ENCODE measurements around the gene BBS9.
"Not testable (repeated sequence)": the region's sequence is repeated elsewhere in the genome, so short reads cannot be mapped to it uniquely, and the experiment has no call there.

Gene BBS9

DNA sequence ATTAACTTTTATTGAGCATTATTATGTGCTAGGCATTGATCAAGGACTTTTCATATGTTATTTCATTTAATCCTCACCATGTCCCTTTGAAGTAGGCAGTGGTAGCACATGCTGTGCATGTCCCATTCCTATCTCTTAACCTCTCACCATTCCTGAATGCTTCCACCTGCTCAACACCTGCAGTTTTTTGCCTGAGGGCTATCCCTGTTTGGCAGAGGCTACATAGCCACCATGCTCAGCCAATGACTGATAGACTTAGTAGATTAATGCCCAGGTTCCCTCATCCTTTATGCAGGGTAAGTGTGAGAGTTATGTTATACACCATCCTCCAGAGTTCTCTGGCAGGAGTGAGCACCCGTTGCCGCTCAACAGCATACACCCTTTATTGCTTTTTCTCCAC is 387.8 kb downstream of the BBS9 start:
- Histone ChIP-seq H3K27me3 (ENCODE audit: control insufficient read depth, insufficient read depth, low read length, poor library complexity, severe bottlenecking) (no peaks in the 10 kb centered on the region), H3K36me3 (ENCODE audit: control insufficient read depth, insufficient read depth, low read length) (no peaks in the 10 kb centered on the region), H3K9me3 (ENCODE audit: control insufficient read depth, low read length) (no peaks in the 10 kb centered on the region), H3K4me3 (ENCODE audit: insufficient read depth, low read depth, low read length) (no peak overlapping the region), H3K27ac (ENCODE audit: insufficient read depth, low read depth, low read length, poor library complexity, severe bottlenecking) (no peak overlapping the region), H3K4me1 (ENCODE audit: control insufficient read depth, insufficient read depth, low read length) (no peaks in the 10 kb centered on the region)
- 91 to 96% methylated on average over 2 of the region's 2 CpGs for WGBS, 2 experiments

DNA sequence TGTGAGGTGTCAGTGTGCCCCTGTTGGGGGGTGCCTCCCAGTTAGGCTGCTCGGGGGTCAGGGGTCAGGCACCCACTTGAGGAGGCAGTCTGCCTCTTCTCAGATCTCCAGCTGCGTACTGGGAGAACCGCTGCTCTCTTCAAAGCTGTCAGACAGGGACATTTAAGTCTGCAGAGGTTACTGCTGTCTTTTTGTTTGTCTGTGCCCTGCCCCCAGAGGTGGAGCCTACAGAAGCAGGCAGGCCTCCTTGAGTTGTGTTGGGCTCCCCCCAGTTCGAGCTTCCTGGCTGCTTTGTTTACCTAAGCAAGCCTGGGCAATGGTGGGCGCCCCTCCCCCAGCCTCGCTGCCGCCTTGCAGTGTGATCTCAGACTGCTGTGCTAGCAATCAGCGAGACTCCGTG is 397.6 kb downstream of the BBS9 start:
- H3K27ac ChIP-seq (ENCODE audit: insufficient read depth, low read depth, low read length, poor library complexity, severe bottlenecking); H3K4me3 ChIP-seq (ENCODE audit: insufficient read depth, low read depth, low read length); H3K4me1 ChIP-seq (ENCODE audit: control insufficient read depth, insufficient read depth, low read length); H3K36me3 ChIP-seq (ENCODE audit: control insufficient read depth, insufficient read depth, low read length); H3K9me3 ChIP-seq (ENCODE audit: control insufficient read depth, low read length); H3K27me3 ChIP-seq (ENCODE audit: control insufficient read depth, insufficient read depth, low read length, poor library complexity, severe bottlenecking): not testable (repeated sequence)
- WGBS, 2 experiments = 15 to 18% methylated on average over 4 to 6 of the region's 9 CpGs

DNA sequence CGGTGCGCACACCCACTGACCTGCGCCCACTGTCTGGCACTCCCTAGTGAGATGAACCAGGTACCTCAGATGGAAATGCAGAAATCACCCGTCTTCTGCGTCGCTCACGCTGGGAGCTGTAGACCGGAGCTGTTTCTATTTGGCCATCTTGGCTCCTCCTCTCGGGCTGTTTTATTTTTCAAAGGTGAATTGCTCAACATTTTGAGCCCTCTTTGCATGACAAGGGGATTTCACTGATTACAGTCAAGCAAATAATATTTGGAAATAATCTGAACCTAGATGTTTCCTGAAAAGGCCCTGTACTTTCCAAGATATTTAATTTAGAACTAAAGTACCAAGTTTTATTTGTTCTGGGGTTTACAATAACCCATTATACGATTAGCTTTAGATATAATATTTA is 398.2 kb downstream of the BBS9 start:
- H3K27me3 ChIP-seq (ENCODE audit: control insufficient read depth, insufficient read depth, low read length, poor library complexity, severe bottlenecking); H3K9me3 ChIP-seq (ENCODE audit: control insufficient read depth, low read length); H3K4me3 ChIP-seq (ENCODE audit: insufficient read depth, low read depth, low read length); H3K4me1 ChIP-seq (ENCODE audit: control insufficient read depth, insufficient read depth, low read length); H3K36me3 ChIP-seq (ENCODE audit: control insufficient read depth, insufficient read depth, low read length); H3K27ac ChIP-seq (ENCODE audit: insufficient read depth, low read depth, low read length, poor library complexity, severe bottlenecking): not testable (repeated sequence)
- WGBS, 2 experiments = 43 to 58% methylated on average over 9 of the region's 10 CpGs

DNA sequence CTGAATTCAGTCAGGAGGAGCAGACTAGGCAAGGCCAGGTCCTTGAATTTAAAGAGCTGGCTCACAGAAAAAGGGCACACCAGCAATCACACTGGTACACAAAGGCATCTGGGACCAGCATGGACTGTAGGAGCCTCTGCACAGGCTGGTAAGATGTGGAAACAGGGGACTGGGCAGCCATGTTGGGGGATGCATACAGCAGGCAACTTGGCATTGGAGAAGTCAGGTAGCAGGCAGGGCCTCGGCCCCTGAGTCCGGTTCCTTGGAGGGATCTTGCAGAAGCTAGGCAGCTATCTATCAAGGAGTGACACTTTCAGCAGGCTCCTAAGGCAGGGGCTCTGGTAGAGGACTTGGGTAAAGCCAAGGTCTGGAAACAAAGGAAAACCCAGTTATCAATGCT is 399.7 kb downstream of the BBS9 start:
- Histone ChIP-seq H3K36me3 (ENCODE audit: control insufficient read depth, insufficient read depth, low read length) (no peaks in the 10 kb centered on the region), H3K27me3 (ENCODE audit: control insufficient read depth, insufficient read depth, low read length, poor library complexity, severe bottlenecking) (no peaks in the 10 kb centered on the region), H3K9me3 (ENCODE audit: control insufficient read depth, low read length) (no peaks in the 10 kb centered on the region), H3K27ac (ENCODE audit: insufficient read depth, low read depth, low read length, poor library complexity, severe bottlenecking) (no peak overlapping the region), H3K4me3 (ENCODE audit: insufficient read depth, low read depth, low read length) (no peak overlapping the region), H3K4me1 (ENCODE audit: control insufficient read depth, insufficient read depth, low read length) (peaks cover 3% of the 10 kb centered on the region)
- 86 to 94% methylated on average over 2 of the region's 2 CpGs for WGBS, 2 experiments

DNA sequence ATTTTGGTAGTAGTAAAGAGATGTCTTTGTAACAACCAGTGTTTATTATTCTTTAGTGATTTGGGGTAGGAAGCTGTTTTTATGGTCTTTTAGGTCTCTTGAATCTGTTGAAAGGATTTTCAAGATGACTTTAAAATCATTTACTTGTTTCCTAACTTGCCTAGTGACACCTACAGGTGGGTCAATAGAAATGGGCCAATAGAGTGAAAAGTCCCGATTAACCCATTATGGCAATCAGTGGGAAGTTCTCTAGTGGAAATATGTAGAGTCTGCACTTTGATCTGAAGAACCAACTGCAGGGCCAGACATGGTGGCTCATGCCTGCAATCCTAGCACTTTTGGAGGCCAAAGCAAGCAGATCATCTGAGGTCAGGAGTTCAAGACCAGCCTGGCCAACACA is 401.3 kb downstream of the BBS9 start:
- WGBS, 2 experiments = 96 to 100% methylated on average over 1 of the region's 1 CpG
- Histone ChIP-seq H3K4me3 (ENCODE audit: insufficient read depth, low read depth, low read length) (no peak overlapping the region), H3K27me3 (ENCODE audit: control insufficient read depth, insufficient read depth, low read length, poor library complexity, severe bottlenecking) (no peaks in the 10 kb centered on the region), H3K27ac (ENCODE audit: insufficient read depth, low read depth, low read length, poor library complexity, severe bottlenecking) (no peak overlapping the region), H3K9me3 (ENCODE audit: control insufficient read depth, low read length) (no peaks in the 10 kb centered on the region), H3K4me1 (ENCODE audit: control insufficient read depth, insufficient read depth, low read length) (peaks cover 12% of the 10 kb centered on the region), H3K36me3 (ENCODE audit: control insufficient read depth, insufficient read depth, low read length) (no peaks in the 10 kb centered on the region)

DNA sequence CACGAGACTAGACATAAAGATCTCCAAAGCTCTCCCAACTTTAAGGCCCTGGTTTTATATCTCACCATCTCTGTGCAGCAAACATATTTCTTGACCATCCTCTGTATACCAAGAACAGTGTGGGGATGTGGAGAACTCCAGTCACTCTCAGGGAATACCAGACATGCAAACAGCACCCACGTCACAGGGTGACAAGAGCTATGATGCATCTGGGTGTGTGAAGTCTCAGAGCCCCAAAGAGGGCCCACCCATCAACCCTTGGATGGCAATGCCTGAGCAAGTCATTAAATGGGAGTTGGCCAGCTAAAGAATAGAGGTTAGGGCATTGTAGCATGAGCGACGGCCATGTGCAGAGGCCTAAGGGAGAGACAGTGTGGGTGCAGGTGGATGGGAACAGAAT is 402.5 kb downstream of the BBS9 start:
- Histone ChIP-seq H3K27ac (ENCODE audit: insufficient read depth, low read depth, low read length, poor library complexity, severe bottlenecking) (no peak overlapping the region), H3K4me1 (ENCODE audit: control insufficient read depth, insufficient read depth, low read length) (peaks cover 15% of the 10 kb centered on the region), H3K4me3 (ENCODE audit: insufficient read depth, low read depth, low read length) (no peak overlapping the region), H3K9me3 (ENCODE audit: control insufficient read depth, low read length) (no peaks in the 10 kb centered on the region), H3K27me3 (ENCODE audit: control insufficient read depth, insufficient read depth, low read length, poor library complexity, severe bottlenecking) (no peaks in the 10 kb centered on the region), H3K36me3 (ENCODE audit: control insufficient read depth, insufficient read depth, low read length) (no peaks in the 10 kb centered on the region)
- 95 to 97% methylated on average over 4 of the region's 4 CpGs for WGBS, 2 experiments

DNA sequence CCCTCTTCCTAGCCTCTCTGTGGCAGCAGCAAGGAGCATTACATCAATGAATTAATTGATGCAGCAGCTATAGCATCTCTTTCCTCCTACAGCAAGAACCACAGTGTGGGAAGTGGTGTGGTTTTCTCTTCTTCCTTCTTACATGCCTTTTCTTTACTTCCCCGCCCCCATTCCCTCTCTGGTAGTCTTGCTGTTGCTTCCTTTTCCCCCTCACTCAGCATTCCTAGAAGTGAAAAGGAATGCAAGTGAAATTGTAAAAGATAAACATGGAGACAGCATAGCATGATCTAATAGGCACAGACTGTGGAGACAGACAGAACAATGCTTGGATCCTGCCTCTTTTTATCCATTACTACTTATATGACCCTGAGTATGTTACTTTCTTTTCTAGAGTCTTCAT is 405.5 kb downstream of the BBS9 start:
- Histone ChIP-seq H3K27me3 (ENCODE audit: control insufficient read depth, insufficient read depth, low read length, poor library complexity, severe bottlenecking) (no peaks in the 10 kb centered on the region), H3K36me3 (ENCODE audit: control insufficient read depth, insufficient read depth, low read length) (no peaks in the 10 kb centered on the region), H3K4me3 (ENCODE audit: insufficient read depth, low read depth, low read length) (no peak overlapping the region), H3K27ac (ENCODE audit: insufficient read depth, low read depth, low read length, poor library complexity, severe bottlenecking) (no peak overlapping the region), H3K4me1 (ENCODE audit: control insufficient read depth, insufficient read depth, low read length) (peaks cover 12% of the 10 kb centered on the region), H3K9me3 (ENCODE audit: control insufficient read depth, low read length) (no peaks in the 10 kb centered on the region)
- no CpG with 5 or more reads among the region's 1 CpG for WGBS, 2 experiments

DNA sequence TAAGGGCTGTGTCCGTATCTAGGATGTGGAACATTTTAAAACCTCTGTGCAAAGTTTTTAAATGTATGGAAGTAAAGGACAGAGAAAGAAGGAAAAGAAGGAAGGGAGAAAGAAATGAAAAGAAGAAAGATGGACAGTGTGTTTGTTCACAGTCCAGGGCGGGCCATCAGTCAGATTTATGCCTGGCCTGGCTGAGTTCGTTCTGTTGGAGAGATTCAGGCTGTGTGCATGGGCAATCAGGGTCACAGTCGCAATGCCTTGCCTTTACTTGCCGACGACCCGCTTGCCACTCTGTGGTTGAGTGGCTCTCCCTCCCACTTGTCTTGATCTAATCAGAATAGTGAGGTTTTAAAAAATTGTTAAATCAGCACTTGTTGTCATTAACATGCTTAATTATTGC is 406.6 kb downstream of the BBS9 start:
- Histone ChIP-seq H3K36me3 (ENCODE audit: control insufficient read depth, insufficient read depth, low read length) (no peaks in the 10 kb centered on the region), H3K27me3 (ENCODE audit: control insufficient read depth, insufficient read depth, low read length, poor library complexity, severe bottlenecking) (no peaks in the 10 kb centered on the region), H3K4me3 (ENCODE audit: insufficient read depth, low read depth, low read length) (no peak overlapping the region), H3K4me1 (ENCODE audit: control insufficient read depth, insufficient read depth, low read length) (peaks cover 12% of the 10 kb centered on the region), H3K9me3 (ENCODE audit: control insufficient read depth, low read length) (no peaks in the 10 kb centered on the region), H3K27ac (ENCODE audit: insufficient read depth, low read depth, low read length, poor library complexity, severe bottlenecking) (no peak overlapping the region)
- 83 to 85% methylated on average over 7 of the region's 7 CpGs for WGBS, 2 experiments

DNA sequence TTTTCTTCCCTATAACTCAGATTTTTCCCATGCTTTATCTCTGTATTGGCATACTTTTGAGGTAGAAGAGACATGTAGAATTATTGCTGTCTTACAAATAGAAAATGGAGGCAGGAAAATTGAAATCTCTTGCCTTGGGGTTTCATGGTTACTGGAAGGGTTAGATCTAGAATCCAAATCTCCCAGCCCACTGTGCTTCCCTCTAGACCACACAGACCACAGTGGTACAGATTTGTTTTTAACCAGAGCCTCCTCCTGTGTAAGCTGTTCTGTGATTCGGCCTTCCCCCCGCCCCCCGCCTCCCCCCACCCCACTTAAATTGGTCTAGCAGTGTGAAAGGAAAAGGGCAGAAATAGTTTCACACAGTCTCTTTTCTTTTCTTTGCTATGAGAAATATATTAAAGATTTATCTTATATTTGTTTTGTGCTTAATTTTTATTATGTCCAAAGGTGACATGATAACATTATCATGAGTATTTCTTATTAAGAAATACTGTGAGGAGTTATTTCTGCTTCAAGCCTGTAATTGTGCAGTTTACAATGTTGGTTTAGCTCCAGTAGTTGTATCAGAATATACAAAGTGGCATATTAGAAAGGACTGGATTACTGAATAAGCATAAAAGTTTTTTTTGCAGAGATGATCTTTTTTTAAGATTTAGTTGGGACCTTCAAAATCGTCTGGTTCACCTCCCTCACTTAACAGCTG is 407.2 kb downstream of the BBS9 start:
- Histone ChIP-seq H3K4me3 (ENCODE audit: insufficient read depth, low read depth, low read length) (no peak overlapping the region), H3K27me3 (ENCODE audit: control insufficient read depth, insufficient read depth, low read length, poor library complexity, severe bottlenecking) (no peaks in the 10 kb centered on the region), H3K36me3 (ENCODE audit: control insufficient read depth, insufficient read depth, low read length) (no peaks in the 10 kb centered on the region), H3K4me1 (ENCODE audit: control insufficient read depth, insufficient read depth, low read length) (peaks cover 12% of the 10 kb centered on the region), H3K27ac (ENCODE audit: insufficient read depth, low read depth, low read length, poor library complexity, severe bottlenecking) (no peak overlapping the region), H3K9me3 (ENCODE audit: control insufficient read depth, low read length) (no peaks in the 10 kb centered on the region)
- WGBS, 2 experiments = 95 to 100% methylated on average over 1 of the region's 4 CpGs

DNA sequence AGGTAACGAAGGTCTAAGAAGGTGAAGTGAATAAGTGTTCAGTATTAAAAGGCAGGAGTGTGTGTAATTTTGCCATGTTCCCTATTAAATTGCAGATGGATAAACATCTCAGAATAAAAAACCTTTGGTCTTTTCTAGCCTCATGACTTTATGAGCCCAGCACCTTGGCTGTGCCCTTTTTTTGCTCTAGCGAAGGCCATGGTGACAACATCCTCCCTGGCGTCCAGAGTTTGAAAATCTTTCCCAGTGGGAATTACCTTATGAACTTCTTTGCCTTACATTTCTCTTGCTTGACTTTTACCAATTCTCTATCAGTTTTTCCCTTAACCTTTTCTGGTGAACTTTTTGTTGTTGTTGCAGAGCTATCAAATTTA is 407.7 kb downstream of the BBS9 start:
- peaks cover 12% of the 10 kb centered on the region for H3K4me1 ChIP-seq (ENCODE audit: control insufficient read depth, insufficient read depth, low read length)
- WGBS, 2 experiments = 89 to 99% methylated on average over 3 of the region's 3 CpGs
- H3K9me3 ChIP-seq (ENCODE audit: control insufficient read depth, low read length) = no peaks in the 10 kb centered on the region
- no peak overlapping the region for H3K4me3 ChIP-seq (ENCODE audit: insufficient read depth, low read depth, low read length)
- no peaks in the 10 kb centered on the region for H3K36me3 ChIP-seq (ENCODE audit: control insufficient read depth, insufficient read depth, low read length)
- no peak overlapping the region for H3K27ac ChIP-seq (ENCODE audit: insufficient read depth, low read depth, low read length, poor library complexity, severe bottlenecking)
- H3K27me3 ChIP-seq (ENCODE audit: control insufficient read depth, insufficient read depth, low read length, poor library complexity, severe bottlenecking) = no peaks in the 10 kb centered on the region

DNA sequence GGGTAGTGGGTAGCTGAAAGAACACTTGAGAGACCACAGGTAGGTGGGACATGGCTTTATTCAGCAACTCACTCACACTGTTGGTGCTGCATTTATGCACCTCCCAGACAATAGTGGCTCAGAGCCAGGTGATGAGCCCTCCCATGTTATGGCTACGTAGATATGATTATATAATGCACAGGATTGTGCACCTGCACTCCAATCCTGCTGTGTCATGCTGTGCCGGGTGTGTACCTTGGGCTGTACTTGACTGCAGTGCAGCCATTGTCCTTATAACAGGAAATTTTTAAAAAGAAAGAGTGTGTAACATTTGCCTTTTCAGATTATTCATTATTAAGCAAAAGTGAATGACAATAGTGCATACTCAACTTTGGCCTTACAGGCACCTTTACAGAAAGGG is 409.8 kb downstream of the BBS9 start:
- Histone ChIP-seq H3K36me3 (ENCODE audit: control insufficient read depth, insufficient read depth, low read length) (no peaks in the 10 kb centered on the region), H3K27ac (ENCODE audit: insufficient read depth, low read depth, low read length, poor library complexity, severe bottlenecking) (no peak overlapping the region), H3K27me3 (ENCODE audit: control insufficient read depth, insufficient read depth, low read length, poor library complexity, severe bottlenecking) (no peaks in the 10 kb centered on the region), H3K9me3 (ENCODE audit: control insufficient read depth, low read length) (no peaks in the 10 kb centered on the region), H3K4me3 (ENCODE audit: insufficient read depth, low read depth, low read length) (no peak overlapping the region), H3K4me1 (ENCODE audit: control insufficient read depth, insufficient read depth, low read length) (peaks cover 12% of the 10 kb centered on the region)
- 90 to 100% methylated on average over 2 of the region's 2 CpGs for WGBS, 2 experiments

Measured in ectodermal cell (in vitro differentiated cells).